Astrocyte of the cerebellum (primary cell): ENCODE results near the gene LZIC.
A peak's percentile ranks its signal among the peaks of the same experiment; 100 is the strongest.

Source experiments
- DNase-seq: peaks from one replicate; pipeline ENCODE4 v3.0.0-alpha.2; 2011; ENCODE audit warnings: low read depth
- H3K4me3 ChIP-seq: 2 replicates; pipeline ENCODE4 v1.5.1; 2011; ENCODE audit warnings: mild to moderate bottlenecking, low read depth, low read length, moderate library complexity
- in situ Hi-C: cut with HindIII; loops from 2 replicates; pipeline ENCODE4 v1.10.0; 2017; ENCODE audit warnings: low sequenced_read_pairs
- TF ChIP-seq, protein P1 (sequence below): IDR thresholded peaks from 2 replicates; pipeline ENCODE4 v1.5.1; 2012; ENCODE audit warnings: low read length, low read depth, moderate library complexity, mild to moderate bottlenecking; ENCODE audit errors: missing control alignments

Gene LZIC

DNA sequence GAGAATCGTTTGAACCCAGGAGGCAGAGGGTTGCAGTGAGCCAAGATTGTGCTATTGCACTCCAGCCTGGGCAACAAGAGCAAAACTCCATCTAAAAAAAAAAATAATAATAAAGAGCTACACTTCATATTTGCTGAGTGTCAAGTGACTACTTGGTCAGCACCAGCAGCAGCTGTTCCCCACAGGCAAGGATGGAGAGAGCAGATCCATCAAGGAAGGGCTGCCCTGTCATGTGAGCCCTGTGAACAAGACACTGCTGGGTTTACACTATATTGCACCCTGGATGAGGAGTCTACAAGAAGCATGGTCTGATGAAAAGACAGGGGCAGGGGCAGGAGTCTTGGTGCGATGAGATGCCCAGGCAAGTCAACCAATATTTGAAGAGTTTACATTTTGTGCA is 36.7 kb downstream of the LZIC start:
- TF ChIP-seq, protein P1, sequence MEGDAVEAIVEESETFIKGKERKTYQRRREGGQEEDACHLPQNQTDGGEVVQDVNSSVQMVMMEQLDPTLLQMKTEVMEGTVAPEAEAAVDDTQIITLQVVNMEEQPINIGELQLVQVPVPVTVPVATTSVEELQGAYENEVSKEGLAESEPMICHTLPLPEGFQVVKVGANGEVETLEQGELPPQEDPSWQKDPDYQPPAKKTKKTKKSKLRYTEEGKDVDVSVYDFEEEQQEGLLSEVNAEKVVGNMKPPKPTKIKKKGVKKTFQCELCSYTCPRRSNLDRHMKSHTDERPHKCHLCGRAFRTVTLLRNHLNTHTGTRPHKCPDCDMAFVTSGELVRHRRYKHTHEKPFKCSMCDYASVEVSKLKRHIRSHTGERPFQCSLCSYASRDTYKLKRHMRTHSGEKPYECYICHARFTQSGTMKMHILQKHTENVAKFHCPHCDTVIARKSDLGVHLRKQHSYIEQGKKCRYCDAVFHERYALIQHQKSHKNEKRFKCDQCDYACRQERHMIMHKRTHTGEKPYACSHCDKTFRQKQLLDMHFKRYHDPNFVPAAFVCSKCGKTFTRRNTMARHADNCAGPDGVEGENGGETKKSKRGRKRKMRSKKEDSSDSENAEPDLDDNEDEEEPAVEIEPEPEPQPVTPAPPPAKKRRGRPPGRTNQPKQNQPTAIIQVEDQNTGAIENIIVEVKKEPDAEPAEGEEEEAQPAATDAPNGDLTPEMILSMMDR, result no peak
- DNase-seq, result no peak
- H3K4me3 ChIP-seq, result no peak overlapping the region
- in situ Hi-C loops, result no loop called here

DNA sequence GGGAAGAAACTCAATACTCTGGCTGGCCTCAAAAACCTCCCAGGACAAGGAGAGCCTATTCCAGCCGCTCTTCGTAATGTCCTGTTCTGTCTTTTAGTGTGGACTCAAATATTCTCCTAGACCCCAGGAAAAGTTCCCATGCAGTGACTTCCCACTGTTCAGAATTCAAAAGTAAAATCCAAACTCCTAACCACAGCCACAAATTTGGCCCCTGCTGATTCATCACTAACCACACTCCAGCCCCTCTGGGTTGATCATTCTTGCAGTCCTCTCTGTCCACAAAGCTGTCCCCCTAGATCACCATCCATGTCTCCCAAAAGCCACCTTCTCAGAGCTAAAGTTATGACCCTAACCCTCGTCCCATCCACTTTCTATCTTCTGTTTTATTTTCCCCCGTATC is 38.2 kb downstream of the LZIC start:
- in situ Hi-C loops, result no loop called here
- DNase-seq, result peak; percentile 73
- H3K4me3 ChIP-seq, result no peak overlapping the region
- TF ChIP-seq, protein P1, result no peak

DNA sequence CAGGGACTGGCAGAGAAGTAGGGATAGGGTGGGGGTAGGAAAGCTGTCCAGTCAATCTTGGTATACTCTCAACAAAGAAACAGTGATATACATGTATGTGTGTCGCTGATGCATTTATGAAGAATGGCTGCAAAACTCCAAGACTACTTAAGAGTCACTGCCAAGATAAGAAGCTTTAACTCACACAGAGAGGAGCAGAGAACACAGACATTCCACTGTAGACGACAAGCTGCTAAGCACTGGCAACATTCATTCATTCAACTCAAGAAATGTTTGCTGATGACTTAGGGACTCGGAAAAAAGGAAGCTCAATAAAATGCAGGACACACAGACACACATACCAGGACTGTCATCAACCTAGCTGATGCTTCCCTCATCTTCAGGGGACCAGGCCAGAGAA is 38.6 kb downstream of the LZIC start:
- DNase-seq, result no peak
- in situ Hi-C loops, result no loop called here
- TF ChIP-seq, protein P1, result no peak
- no peak overlapping the region for H3K4me3 ChIP-seq

DNA sequence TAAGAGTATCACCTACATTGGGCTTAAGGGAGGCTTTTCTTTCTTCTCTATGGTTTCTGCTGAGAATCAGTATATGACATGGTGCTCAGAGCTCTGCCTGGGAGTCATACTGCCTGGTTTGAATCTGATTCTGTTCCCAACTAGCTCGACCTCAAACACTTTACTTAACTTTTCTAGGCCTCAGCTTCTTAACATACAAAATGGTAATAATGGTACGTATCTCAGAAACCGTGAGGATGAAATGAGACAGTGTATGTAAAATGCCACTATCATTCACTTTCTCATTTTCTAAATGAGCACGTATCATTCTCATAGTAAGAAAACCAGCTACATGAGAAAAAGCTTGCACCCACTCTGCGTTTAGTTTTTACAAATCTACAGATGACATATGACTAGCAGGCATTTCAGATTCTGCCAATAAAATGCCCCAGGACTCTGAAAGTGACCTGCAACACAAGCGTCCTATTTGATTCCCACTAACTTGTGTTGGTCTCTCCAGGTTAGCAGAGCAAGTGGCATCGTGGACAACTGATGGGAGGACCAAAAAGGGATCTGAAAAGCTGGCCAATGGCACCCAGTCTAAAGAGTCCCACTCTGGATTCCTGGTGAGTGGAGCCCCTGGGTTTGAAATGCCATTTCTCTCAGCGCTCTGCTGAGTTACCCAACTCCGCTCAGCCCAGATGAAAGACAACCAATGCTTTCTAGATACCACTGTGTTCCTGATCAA is 39.2 kb downstream of the LZIC start:
- in situ Hi-C loops, result no loop called here
- no peak overlapping the region for H3K4me3 ChIP-seq
- TF ChIP-seq, protein P1, result no peak
- DNase-seq, result no peak

DNA sequence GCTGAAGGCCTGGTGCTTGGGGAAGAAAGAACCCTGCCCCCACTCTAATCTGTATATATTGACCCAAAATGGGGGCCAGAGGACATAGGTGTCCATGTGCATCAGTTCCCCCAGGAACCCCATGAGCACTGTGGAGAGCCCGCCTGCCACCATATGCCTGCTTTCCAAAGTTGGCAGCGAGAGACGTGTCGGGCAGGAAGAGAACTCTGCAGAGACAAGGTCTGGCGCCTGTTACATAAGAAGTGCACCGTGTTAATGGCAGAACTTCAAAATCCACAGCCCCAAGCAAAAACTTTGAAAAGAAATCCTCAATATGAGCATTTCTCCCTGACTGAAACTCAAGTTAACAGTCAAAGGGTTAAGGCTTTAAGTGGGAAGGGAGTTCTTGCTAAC is 41.1 kb downstream of the LZIC start:
- in situ Hi-C loops, result no loop called here
- no peak for DNase-seq
- H3K4me3 ChIP-seq, result no peak overlapping the region
- TF ChIP-seq, protein P1, result no peak

DNA sequence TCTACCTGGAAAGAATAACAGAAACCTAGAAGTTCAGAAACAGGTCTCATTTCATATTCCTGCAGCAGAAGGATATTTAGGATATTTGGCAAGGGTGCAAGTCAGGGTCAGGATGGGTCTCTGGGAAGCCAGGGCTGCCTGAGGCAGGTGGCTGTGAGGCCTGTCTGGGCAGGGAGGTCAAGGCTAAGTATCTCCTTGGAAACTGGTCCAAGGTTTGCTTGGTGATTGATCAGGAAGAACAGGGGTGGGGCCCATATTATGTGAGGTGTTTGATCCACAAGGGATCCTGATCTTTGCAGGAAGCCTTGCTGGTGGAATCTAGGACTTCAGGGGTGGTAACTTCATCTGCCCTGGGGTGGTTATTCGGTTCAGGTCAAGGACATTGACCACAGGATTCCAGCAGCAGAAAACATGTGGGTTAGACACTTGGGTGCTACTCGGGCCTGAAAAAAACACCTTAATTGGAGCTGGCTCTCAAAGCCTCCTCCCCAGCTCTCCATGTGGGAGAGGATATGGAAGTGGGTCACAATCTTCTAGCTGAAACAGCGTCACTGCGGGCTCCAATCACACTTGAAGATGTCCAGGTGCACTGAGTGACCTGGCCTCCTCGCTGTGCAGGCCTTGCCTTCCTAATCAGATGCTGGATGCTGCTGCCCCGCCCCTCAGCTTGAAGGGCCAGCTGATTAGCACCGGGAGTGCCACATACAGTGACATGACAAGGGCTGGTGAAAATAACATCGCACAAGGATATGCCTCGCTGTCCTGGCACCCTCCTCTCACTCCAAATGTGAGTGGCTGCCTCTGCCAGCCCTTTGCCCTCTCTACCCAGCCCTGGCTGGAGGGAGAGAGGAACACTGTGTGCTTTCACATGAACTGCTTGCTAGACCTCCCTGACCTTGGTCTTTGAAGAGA is 41.8 kb downstream of the LZIC start:
- H3K4me3 ChIP-seq, result no peak overlapping the region
- TF ChIP-seq, protein P1, result no peak
- in situ Hi-C loops, result no loop called here
- no peak for DNase-seq
